Measurements from ENCODE around the gene ACSM6.

Gene ACSM6

DNA sequence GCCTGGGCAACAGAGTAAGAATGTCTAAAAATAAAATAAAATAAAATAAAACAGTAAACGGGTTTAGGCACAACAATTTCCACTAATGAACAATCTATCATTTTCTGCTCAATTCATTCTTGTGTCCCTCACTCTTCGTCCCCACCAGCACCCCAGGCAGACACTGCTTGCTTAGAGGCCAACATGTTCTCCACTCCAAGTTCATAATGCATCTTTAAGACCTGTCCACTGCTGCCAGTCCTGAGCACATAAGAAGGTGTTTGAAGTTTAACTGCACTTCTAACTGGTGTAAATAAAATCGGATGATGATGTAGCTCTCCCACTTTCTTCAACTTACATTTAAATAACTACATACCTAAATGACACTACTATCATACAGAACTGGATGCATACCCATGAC is 83.6 kb downstream of the ACSM6 start:
- Histone ChIP-seq H3K27ac (replicated peaks) (no peak overlapping the region), H3K27me3 (ENCODE audit: insufficient read depth, poor library complexity, severe bottlenecking) (no peaks in the 10 kb centered on the region), H3K4me3 (replicated peaks; ENCODE audit: insufficient read depth, low read length) (no peak overlapping the region)
- DNase-seq (ENCODE audit: low read depth in 1 of 2, low spot score in 1 of 2) = no peak
- TF ChIP-seq, protein P1, sequence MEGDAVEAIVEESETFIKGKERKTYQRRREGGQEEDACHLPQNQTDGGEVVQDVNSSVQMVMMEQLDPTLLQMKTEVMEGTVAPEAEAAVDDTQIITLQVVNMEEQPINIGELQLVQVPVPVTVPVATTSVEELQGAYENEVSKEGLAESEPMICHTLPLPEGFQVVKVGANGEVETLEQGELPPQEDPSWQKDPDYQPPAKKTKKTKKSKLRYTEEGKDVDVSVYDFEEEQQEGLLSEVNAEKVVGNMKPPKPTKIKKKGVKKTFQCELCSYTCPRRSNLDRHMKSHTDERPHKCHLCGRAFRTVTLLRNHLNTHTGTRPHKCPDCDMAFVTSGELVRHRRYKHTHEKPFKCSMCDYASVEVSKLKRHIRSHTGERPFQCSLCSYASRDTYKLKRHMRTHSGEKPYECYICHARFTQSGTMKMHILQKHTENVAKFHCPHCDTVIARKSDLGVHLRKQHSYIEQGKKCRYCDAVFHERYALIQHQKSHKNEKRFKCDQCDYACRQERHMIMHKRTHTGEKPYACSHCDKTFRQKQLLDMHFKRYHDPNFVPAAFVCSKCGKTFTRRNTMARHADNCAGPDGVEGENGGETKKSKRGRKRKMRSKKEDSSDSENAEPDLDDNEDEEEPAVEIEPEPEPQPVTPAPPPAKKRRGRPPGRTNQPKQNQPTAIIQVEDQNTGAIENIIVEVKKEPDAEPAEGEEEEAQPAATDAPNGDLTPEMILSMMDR (IDR thresholded peaks at IDR 0.05; ENCODE audit: insufficient read depth, low read length) = no peak
- TF ChIP-seq, protein P2, sequence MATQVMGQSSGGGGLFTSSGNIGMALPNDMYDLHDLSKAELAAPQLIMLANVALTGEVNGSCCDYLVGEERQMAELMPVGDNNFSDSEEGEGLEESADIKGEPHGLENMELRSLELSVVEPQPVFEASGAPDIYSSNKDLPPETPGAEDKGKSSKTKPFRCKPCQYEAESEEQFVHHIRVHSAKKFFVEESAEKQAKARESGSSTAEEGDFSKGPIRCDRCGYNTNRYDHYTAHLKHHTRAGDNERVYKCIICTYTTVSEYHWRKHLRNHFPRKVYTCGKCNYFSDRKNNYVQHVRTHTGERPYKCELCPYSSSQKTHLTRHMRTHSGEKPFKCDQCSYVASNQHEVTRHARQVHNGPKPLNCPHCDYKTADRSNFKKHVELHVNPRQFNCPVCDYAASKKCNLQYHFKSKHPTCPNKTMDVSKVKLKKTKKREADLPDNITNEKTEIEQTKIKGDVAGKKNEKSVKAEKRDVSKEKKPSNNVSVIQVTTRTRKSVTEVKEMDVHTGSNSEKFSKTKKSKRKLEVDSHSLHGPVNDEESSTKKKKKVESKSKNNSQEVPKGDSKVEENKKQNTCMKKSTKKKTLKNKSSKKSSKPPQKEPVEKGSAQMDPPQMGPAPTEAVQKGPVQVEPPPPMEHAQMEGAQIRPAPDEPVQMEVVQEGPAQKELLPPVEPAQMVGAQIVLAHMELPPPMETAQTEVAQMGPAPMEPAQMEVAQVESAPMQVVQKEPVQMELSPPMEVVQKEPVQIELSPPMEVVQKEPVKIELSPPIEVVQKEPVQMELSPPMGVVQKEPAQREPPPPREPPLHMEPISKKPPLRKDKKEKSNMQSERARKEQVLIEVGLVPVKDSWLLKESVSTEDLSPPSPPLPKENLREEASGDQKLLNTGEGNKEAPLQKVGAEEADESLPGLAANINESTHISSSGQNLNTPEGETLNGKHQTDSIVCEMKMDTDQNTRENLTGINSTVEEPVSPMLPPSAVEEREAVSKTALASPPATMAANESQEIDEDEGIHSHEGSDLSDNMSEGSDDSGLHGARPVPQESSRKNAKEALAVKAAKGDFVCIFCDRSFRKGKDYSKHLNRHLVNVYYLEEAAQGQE (IDR thresholded peaks at IDR 0.05; ENCODE audit: insufficient replicate concordance, low read depth) = no peak

Data from HL-60 (cell line).